ENCODE data around the gene DIRAS2.

The DIRAS2 gene

GRCh38 chr9:90598191-90598590 lies 44.4 kb downstream of the DIRAS2 start:
- no peak overlapping the region for H3K4me3 ChIP-seq (ENCODE audit: low read depth, low read length)
- no peak for DNase-seq (ENCODE audit: low read depth)
- TF ChIP-seq CTCF (IDR thresholded peaks at IDR 0.05; ENCODE audit: insufficient read depth, low read depth, low read length, missing control alignments) = no peak

GRCh38 chr9:90593646-90594045 lies 49.0 kb downstream of the DIRAS2 start:
- TF ChIP-seq CTCF (IDR thresholded peaks at IDR 0.05; ENCODE audit: insufficient read depth, low read depth, low read length, missing control alignments) = no peak
- H3K4me3 ChIP-seq (ENCODE audit: low read depth, low read length) = no peak overlapping the region
- no peak for DNase-seq (ENCODE audit: low read depth)

GRCh38 chr9:90580576-90580975 lies 62.0 kb downstream of the DIRAS2 start:
- no peak for DNase-seq (ENCODE audit: low read depth)
- TF ChIP-seq CTCF (IDR thresholded peaks at IDR 0.05; ENCODE audit: insufficient read depth, low read depth, low read length, missing control alignments) = no peak
- H3K4me3 ChIP-seq (ENCODE audit: low read depth, low read length) = no peak overlapping the region

- H3K4me3 ChIP-seq (ENCODE audit: low read depth, low read length) = no peak overlapping the region
- no peak for TF ChIP-seq CTCF (IDR thresholded peaks at IDR 0.05; ENCODE audit: insufficient read depth, low read depth, low read length, missing control alignments)
- no peak for DNase-seq (ENCODE audit: low read depth)
These were observed 63.4 kb downstream of the DIRAS2 start for GRCh38 chr9:90579181-90579580.

- TF ChIP-seq CTCF (IDR thresholded peaks at IDR 0.05; ENCODE audit: insufficient read depth, low read depth, low read length, missing control alignments) = no peak
- no peak overlapping the region for H3K4me3 ChIP-seq (ENCODE audit: low read depth, low read length)
- DNase-seq (ENCODE audit: low read depth) = peak; percentile 16
These were observed 64.4 kb downstream of the DIRAS2 start for GRCh38 chr9:90578126-90578815.

GRCh38 chr9:90569511-90569910 lies 73.1 kb downstream of the DIRAS2 start:
- H3K4me3 ChIP-seq (ENCODE audit: low read depth, low read length) = no peak overlapping the region
- no peak for TF ChIP-seq CTCF (IDR thresholded peaks at IDR 0.05; ENCODE audit: insufficient read depth, low read depth, low read length, missing control alignments)
- no peak for DNase-seq (ENCODE audit: low read depth)

- H3K4me3 ChIP-seq (ENCODE audit: low read depth, low read length) = no peak overlapping the region
- TF ChIP-seq CTCF (IDR thresholded peaks at IDR 0.05; ENCODE audit: insufficient read depth, low read depth, low read length, missing control alignments) = no peak
- no peak for DNase-seq (ENCODE audit: low read depth)
These were observed 74.0 kb downstream of the DIRAS2 start for GRCh38 chr9:90568667-90569066.
